BLaER1 (cell line): ENCODE measurements around the gene MLIP.
"Not testable (repeated sequence)": the region's sequence is repeated elsewhere in the genome, so short reads cannot be mapped to it uniquely, and the experiment has no call there.

ENCODE experiments used
- H3K27ac ChIP-seq: shearing (Covaris generic); formaldehyde crosslinking; 2 replicates; pipeline ENCODE4 v1.8.1; 2022
- H3K27me3 ChIP-seq: shearing (Covaris generic); formaldehyde crosslinking; 2 replicates; pipeline ENCODE4 v1.8.1; 2022
- H3K36me3 ChIP-seq: shearing (Covaris generic); formaldehyde crosslinking; 2 replicates; pipeline ENCODE4 v1.8.1; 2022
- H3K4me1 ChIP-seq: shearing (Covaris generic); formaldehyde crosslinking; 2 replicates; pipeline ENCODE4 v1.8.1; 2022
- H3K4me2 ChIP-seq: shearing (Covaris generic); formaldehyde crosslinking; 2 replicates; pipeline ENCODE4 v1.8.1; 2022
- H3K4me3 ChIP-seq: shearing (Covaris generic); formaldehyde crosslinking; 2 replicates; pipeline ENCODE4 v1.8.1; 2022
- H3K9ac ChIP-seq: shearing (Covaris generic); formaldehyde crosslinking; 2 replicates; pipeline ENCODE4 v1.8.1; 2022
- H3K9me3 ChIP-seq: shearing (Covaris generic); formaldehyde crosslinking; 2 replicates; pipeline ENCODE4 v1.8.1; 2022
- H4K20me1 ChIP-seq: shearing (Covaris generic); formaldehyde crosslinking; 2 replicates; pipeline ENCODE4 v1.8.1; 2022
- Cebpa-rat ChIP-seq: shearing (Covaris generic); IDR thresholded peaks from 2 replicates; pipeline ENCODE4 v1.8.1; 2022

MLIP gene

GRCh38 chr6:54192993-54193392 is 81.8 kb downstream of the MLIP start:
- Histone ChIP-seq H4K20me1 (no peaks in the 10 kb centered on the region), H3K9me3 (no peaks in the 10 kb centered on the region), H3K36me3 (no peaks in the 10 kb centered on the region), H3K9ac (no peak overlapping the region), H3K4me1 (no peaks in the 10 kb centered on the region), H3K4me3 (no peak overlapping the region), H3K27me3 (no peaks in the 10 kb centered on the region), H3K4me2 (no peak overlapping the region), H3K27ac (no peak overlapping the region)
- no peak for TF ChIP-seq Cebpa-rat

- Histone ChIP-seq H3K27ac (no peak overlapping the region), H3K9me3 (no peaks in the 10 kb centered on the region), H3K4me2 (no peak overlapping the region), H3K27me3 (no peaks in the 10 kb centered on the region), H3K36me3 (no peaks in the 10 kb centered on the region), H4K20me1 (no peaks in the 10 kb centered on the region), H3K9ac (no peak overlapping the region), H3K4me1 (no peaks in the 10 kb centered on the region), H3K4me3 (no peak overlapping the region)
- no peak for TF ChIP-seq Cebpa-rat
Measured at GRCh38 chr6:54193560-54193959, 82.3 kb downstream of the MLIP start.

DNA sequence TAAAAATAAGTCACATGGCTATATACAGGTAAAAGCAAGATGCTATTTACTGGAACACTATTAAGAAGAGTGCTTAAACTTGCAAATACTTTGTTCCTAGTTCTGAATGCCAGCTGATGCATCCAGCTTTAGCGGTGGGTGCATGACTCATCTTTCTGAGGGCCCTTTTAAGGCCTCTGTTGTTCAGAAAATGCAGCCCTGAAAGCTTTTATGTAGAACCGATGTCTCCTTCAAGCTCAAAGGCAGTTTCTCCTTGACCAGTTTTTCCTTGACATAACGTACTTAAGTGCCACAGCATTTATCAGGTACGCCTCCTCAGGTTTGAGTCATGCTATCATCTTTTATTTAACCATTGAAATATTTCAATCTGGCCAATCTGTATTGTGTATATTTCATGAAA is 82.8 kb downstream of the MLIP start:
- TF ChIP-seq Cebpa-rat: no peak
- no peaks in the 10 kb centered on the region for H3K36me3 ChIP-seq
- H3K27me3 ChIP-seq: no peaks in the 10 kb centered on the region
- H3K27ac ChIP-seq: no peak overlapping the region
- H3K9me3 ChIP-seq: no peaks in the 10 kb centered on the region
- no peak overlapping the region for H3K9ac ChIP-seq
- H3K4me1 ChIP-seq: no peaks in the 10 kb centered on the region
- H4K20me1 ChIP-seq: no peaks in the 10 kb centered on the region
- no peak overlapping the region for H3K4me2 ChIP-seq
- no peak overlapping the region for H3K4me3 ChIP-seq

DNA sequence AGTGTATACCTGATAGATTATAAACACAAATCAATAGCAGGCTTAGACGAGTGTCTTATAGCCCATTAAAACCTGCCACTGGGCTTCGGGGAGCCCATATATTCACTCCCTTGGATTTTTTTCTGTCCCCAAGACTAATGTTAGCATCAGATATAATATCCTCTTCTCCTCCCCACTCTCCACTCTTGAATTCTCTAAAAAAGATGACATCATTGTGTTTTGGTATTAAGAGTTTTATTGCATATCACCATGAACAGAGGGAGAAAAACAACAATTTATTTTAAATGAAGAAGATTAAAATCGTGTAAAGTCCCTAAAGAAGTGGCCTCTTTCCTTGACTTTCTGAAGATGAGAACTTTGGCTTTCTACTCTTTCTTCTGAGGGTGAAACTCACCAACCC is 84.4 kb downstream of the MLIP start:
- H3K4me3 ChIP-seq: no peak overlapping the region
- no peak for TF ChIP-seq Cebpa-rat
- no peak overlapping the region for H3K9ac ChIP-seq
- H3K36me3 ChIP-seq: no peaks in the 10 kb centered on the region
- H3K9me3 ChIP-seq: no peaks in the 10 kb centered on the region
- H3K27me3 ChIP-seq: no peaks in the 10 kb centered on the region
- no peak overlapping the region for H3K27ac ChIP-seq
- no peak overlapping the region for H3K4me2 ChIP-seq
- no peaks in the 10 kb centered on the region for H3K4me1 ChIP-seq
- H4K20me1 ChIP-seq: no peaks in the 10 kb centered on the region

GRCh38 chr6:54196905-54197304 is 85.7 kb downstream of the MLIP start:
- Histone ChIP-seq H3K4me2 (no peak overlapping the region), H3K9ac (no peak overlapping the region), H3K27ac (no peak overlapping the region), H3K4me1 (no peaks in the 10 kb centered on the region), H3K4me3 (no peak overlapping the region), H3K36me3 (no peaks in the 10 kb centered on the region), H3K27me3 (no peaks in the 10 kb centered on the region), H3K9me3 (no peaks in the 10 kb centered on the region), H4K20me1 (no peaks in the 10 kb centered on the region)
- TF ChIP-seq Cebpa-rat: no peak

DNA sequence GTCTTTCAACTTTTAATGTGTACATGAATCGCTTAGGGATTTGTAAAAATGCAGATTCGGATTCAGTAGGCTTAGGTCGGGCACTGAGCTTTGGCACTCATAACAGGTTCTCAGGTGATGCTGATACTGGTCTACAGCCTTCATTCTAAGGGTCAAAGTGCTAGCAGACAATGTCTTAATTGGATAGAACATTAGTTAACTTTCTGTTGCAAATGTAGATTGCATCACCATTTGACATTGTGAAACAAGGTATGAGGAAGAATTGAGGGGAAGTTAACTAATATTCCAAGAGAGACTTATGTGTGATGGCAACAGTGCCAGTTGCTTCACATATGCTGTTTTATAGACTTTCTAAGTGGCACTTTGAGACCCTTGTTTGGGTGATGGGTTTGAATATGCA is 86.9 kb downstream of the MLIP start:
- Histone ChIP-seq H3K27me3 (no peaks in the 10 kb centered on the region), H3K27ac (no peak overlapping the region), H3K4me1 (no peaks in the 10 kb centered on the region), H4K20me1 (no peaks in the 10 kb centered on the region), H3K36me3 (no peaks in the 10 kb centered on the region), H3K4me2 (no peak overlapping the region), H3K9me3 (no peaks in the 10 kb centered on the region), H3K4me3 (no peak overlapping the region), H3K9ac (no peak overlapping the region)
- TF ChIP-seq Cebpa-rat: no peak

DNA sequence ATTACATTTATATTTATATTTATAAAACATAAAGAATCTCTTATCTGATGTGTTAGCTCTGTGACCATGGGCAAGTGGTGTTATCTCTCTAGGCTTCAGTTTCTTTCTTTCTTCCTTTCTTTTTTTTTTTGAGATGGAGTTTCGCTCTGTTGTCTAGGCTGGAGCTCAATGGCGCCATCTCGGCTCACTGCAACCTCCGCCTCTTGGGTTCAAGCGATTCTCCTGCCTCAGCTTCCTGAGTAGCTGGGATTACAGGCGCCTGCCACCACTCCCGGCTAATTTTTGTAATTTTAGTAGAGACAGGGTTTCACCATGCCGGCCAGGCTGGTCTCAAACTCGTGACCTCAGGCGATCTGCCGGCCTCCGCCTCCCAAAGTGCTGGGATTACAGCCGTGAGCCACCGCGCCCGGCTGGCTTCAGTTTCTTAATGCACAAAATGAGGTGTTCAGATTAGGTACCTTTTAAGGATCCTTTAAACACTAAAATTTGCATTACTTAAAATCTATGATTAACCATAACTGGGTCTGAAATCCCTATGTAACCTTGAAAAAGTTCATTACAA is 92.3 kb downstream of the MLIP start:
- not testable (repeated sequence) for H3K27ac ChIP-seq, H3K4me1 ChIP-seq, H3K9ac ChIP-seq, H3K4me2 ChIP-seq, H3K27me3 ChIP-seq, H3K4me3 ChIP-seq, H4K20me1 ChIP-seq, H3K36me3 ChIP-seq, H3K9me3 ChIP-seq

DNA sequence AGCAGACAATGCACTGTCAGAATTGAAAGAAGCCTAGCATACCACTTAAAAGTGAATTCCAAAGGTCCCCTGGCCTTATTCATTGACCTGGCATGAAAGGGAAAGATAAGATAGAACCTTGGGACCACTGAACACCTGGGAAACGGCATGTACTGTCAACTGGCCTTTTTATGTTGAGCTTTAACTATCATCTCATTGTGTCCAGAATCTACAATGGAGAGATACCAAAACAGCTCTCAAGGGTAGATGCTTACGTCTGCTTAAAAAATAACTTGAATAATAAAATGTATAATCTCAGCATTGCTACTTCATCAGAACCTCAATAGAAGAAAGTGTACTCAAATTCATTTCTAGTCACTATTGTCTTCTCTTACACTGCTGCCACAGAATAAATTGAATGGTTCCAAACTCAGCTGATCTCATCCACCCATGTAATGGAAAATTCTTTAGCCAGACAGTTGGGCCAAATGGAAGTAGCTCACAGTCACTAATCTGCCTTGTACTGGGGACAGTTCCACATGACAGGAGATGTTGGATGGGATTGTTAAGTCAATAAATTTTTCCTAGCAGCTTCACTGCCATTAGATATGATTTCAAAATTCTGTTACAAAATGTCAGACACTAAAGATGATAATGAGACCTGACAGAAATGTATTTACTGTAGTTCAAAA is 93.8 kb downstream of the MLIP start:
- H3K4me3 ChIP-seq: no peak overlapping the region
- no peak overlapping the region for H3K4me2 ChIP-seq
- no peak overlapping the region for H3K27ac ChIP-seq
- no peaks in the 10 kb centered on the region for H3K9me3 ChIP-seq
- no peak for TF ChIP-seq Cebpa-rat
- H3K36me3 ChIP-seq: no peaks in the 10 kb centered on the region
- no peaks in the 10 kb centered on the region for H3K4me1 ChIP-seq
- no peaks in the 10 kb centered on the region for H4K20me1 ChIP-seq
- H3K27me3 ChIP-seq: no peaks in the 10 kb centered on the region
- H3K9ac ChIP-seq: no peak overlapping the region

- Histone ChIP-seq H3K9me3 (no peaks in the 10 kb centered on the region), H3K27me3 (no peaks in the 10 kb centered on the region), H3K4me1 (no peaks in the 10 kb centered on the region), H3K4me3 (no peak overlapping the region), H3K4me2 (no peak overlapping the region), H3K27ac (no peak overlapping the region), H3K36me3 (no peaks in the 10 kb centered on the region), H3K9ac (no peak overlapping the region), H4K20me1 (no peaks in the 10 kb centered on the region)
- TF ChIP-seq Cebpa-rat: no peak
Measured at GRCh38 chr6:54206510-54206909, 95.3 kb downstream of the MLIP start.

GRCh38 chr6:54209983-54210382 is 98.7 kb downstream of the MLIP start:
- H3K9me3 ChIP-seq, H3K4me1 ChIP-seq, H3K4me2 ChIP-seq, H3K27me3 ChIP-seq, H3K27ac ChIP-seq, H3K36me3 ChIP-seq, H4K20me1 ChIP-seq, H3K9ac ChIP-seq, H3K4me3 ChIP-seq: not testable (repeated sequence)

DNA sequence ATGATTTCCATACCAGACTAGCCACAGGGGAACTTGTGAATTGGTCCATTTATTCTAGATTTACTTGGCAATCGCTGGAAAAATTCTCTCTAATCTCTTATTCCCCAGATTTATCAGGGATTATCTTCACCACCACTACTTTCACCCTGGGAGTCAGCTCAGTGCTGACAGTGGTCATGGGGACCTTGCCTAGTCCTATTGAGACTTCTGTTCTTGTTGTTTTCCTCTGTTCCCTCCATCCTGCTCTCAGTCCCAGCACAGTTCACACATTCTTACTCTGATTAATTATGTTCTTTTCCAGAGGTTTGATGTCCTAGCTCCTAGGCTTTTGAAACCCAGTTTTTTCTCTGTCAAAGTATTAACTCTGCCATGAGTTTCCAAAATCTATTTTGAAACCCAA is 103.0 kb downstream of the MLIP start:
- Histone ChIP-seq H3K4me2 (no peak overlapping the region), H3K27ac (no peak overlapping the region), H3K4me1 (peaks cover 21% of the 10 kb centered on the region), H3K4me3 (no peak overlapping the region), H4K20me1 (no peaks in the 10 kb centered on the region), H3K27me3 (no peaks in the 10 kb centered on the region), H3K9me3 (no peaks in the 10 kb centered on the region), H3K9ac (no peak overlapping the region), H3K36me3 (no peaks in the 10 kb centered on the region)
- no peak for TF ChIP-seq Cebpa-rat
